GM23338 (cell line): ENCODE results near the gene ZC3H13.
A peak's percentile ranks its signal among the peaks of the same experiment; 100 is the strongest.

Experiments used
- CREB1 ChIP-seq: fragments of 250-450 bp; sonication (Bioruptor Pico); IDR thresholded peaks from 2 replicates; pipeline ENCODE4 v1.5.0; 2020; ENCODE audit warnings: low read depth, mild to moderate bottlenecking, moderate library complexity
- CTCF ChIP-seq, 2 experiments: fragments of 200-600 bp in 1 of 2; sonication (generic) in 1 of 2; conservative IDR thresholded peaks; 2 replicates each; pipeline versions ENCODE4 v1.5.1 to v1.6.1; 2016 to 2017; ENCODE audit warnings: antibody characterized with exemption in 2 of 2, low read depth in 2 of 2, mild to moderate bottlenecking in 2 of 2, moderate library complexity in 1 of 2
- ETS1 ChIP-seq: IDR thresholded peaks from 2 replicates; pipeline ENCODE4 v1.6.1; 2016; ENCODE audit warnings: antibody characterized with exemption
- EZH2 ChIP-seq: fragments of 200-600 bp; sonication (generic); IDR thresholded peaks from one replicate; pipeline ENCODE4 v1.8.0; 2017; ENCODE audit warnings: antibody characterized with exemption, mild to moderate bottlenecking, low read depth; ENCODE audit not compliant: unreplicated experiment
- EZH2phosphoT487 ChIP-seq: fragments of 200-600 bp; sonication (generic); IDR thresholded peaks from one replicate; pipeline ENCODE4 v1.8.1; 2018; ENCODE audit warnings: antibody characterized with exemption; ENCODE audit not compliant: unreplicated experiment
- POLR2AphosphoS5 ChIP-seq: IDR thresholded peaks from 2 replicates; pipeline ENCODE4 v1.6.1; 2016; ENCODE audit warnings: antibody characterized with exemption, low read depth
- REST ChIP-seq: IDR thresholded peaks from one replicate; pipeline ENCODE4 v1.6.1; 2018; ENCODE audit warnings: antibody characterized with exemption; ENCODE audit not compliant: unreplicated experiment

- TF ChIP-seq CTCF (conservative IDR thresholded peaks at IDR 0.05; ENCODE audit: low read depth in 2 of 2) (no peak), CREB1 (no peak), EZH2phosphoT487 (peak; percentile 37), EZH2 (no peak), POLR2AphosphoS5 (no peak), REST (no peak), ETS1 (no peak)
Observed at GRCh38 chr13:45967589-45967988, 85.0 kb downstream of the ZC3H13 start.
